ENCODE results near the gene EVI5.
A peak's percentile ranks its signal among the peaks of the same experiment; 100 is the strongest.

Gene EVI5

DNA sequence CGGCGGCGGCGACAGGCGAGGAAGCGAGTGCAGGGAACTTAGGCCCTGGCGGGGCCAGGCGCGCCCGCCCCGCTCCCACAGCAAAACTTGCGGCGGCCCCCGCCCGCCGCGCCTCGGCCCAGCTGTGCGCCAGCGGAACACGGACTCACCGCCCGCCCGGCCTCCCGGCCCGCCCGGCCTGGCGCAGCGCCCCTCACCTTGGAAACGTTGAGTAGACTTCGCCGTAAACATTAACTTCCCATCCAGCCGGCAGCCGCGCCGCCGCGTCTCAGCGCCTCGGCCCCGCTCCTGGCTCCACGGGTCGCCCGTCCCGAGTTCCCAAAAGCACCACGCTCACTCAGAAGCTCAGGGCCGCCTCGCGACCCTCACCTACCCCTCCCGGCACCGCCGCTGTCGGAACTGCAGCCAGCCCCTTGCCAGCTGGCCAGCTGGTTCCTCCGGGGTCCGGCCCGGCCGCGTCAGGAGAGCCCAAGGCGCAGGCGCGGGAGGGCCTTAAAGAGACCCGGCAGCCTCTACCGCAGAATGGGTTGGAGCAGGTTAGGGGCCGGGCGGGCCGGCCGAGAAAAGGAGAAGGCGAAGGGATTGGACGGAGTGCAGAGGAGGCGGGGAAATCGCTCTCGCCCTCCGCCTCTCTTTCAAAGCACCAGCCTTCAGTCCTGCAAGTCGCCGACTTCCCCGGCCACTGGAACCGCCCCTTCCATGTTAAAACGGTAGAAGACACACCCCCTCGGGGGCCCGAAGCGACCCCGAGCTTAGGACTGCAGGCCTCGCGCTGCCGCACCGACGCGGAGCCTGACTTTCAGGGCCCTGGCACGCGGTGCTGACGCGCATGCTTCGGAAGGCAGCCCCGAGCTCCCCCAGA lies at the start of gene EVI5:
TSS of gene EVI5 (minus strand) at position 470 of the 862 bp plus-strand sequence. CDS start 48,562 bp downstream, outside the sequence.
- peak; percentile 92 to 94 for ATAC-seq

DNA sequence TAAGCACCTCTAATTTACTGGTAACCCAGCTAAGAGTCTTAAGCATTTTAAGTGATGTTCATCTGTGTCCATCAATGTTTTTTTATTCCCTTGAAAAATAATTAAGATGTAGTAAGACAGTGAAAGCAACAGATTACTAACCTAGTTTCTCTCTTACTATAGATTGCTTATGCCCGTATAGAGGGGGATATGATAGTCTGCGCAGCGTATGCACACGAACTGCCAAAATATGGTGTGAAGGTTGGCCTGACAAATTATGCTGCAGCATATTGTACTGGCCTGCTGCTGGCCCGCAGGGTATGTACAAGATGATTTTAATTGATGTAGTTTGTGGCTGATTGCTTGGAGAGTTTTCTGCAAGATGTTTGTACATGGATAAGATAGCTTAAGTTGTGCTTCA lies 49.7 kb upstream of the EVI5 start:
- ATAC-seq = no peak

DNA sequence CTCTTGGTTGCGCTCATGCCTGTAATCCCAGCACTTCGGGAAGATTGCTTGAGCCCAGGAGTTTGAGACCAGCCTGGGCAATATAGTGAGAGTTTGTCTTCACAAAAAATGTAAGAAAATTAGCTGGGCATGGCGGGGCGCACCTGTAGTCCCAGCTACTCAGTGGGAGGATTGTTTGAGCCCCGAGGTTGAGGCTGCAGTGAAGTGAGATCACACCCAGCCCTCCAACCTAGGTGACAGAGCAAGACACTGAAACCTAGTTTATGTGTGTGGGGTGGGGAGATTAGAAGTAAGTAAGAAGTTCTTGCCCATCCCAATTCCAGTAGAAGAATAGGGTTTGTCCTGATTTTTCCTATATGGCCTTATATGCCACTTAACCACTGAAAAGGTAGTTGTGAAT lies 48.9 kb upstream of the EVI5 start:
- no peak for ATAC-seq

DNA sequence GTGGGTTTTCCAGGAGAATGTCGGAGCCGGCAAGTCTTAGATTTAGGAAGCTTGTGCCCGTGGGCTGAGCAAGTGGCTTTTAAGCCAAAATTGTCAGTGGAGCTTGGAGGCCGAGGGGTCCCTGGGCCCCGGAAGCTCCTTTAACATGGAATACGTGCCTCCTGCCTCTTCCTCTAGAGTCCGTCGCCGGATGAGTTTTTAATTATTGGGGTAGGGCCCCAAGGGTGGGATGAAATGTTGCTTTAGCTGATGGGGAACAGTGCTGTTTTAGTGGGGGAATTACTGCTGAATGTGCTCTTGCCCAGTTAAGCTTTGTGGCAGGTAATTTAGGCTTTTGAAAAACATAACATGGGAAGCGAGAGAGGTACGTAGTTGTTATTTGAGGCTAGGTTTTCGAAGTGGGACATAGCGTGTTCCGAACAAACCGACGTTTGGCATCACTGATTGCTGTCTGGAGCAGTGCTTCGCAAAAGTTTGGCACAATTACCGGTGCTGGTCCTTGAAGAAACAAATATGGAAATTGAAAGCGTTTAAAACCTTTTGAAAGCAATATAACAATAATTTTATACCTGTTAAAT lies 47.7 kb upstream of the EVI5 start:
- ATAC-seq = no peak

DNA sequence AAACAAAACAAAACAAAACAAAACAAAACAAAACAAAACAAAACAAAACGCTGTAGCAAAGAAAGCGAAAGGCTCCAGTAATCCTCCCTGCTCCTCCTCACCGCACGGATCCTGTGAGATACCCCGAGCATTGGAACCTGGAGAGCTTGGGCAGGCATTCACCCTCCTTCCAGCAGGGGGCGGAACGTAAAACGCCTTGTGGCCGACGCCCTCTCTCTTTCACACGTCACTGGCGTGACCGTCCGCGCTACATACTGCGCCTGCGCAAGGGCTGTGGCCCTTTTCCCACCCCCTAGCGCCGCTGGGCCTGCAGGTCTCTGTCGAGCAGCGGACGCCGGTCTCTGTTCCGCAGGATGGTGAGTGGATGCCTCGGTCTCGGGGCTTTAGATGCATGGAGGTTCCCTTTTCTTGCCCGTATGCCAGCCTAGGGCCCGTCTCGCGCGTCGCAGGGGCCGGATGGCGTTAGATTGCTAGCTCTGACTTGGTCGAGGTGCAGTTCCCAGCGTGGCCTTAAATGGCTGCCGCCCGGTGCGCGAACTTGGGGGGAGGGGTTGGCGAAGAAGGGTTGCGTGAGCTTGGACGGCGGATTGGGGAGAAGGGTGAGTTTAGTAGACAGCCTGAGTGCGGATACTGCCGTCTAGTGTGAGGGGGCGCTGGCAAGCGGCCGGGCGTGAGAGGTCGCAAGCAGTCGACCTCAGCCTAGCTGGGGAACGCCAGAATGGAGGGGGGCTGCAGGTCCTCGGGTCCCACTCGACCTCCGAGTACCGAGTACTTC lies 47.0 kb upstream of the EVI5 start, which contains the start of gene RPL5:
TSS of gene RPL5 (plus strand) at position 279 of the 775 bp plus-strand sequence. CDS start at position 354, 75 bp downstream.
- ATAC-seq = peak; percentile 88 to 90

DNA sequence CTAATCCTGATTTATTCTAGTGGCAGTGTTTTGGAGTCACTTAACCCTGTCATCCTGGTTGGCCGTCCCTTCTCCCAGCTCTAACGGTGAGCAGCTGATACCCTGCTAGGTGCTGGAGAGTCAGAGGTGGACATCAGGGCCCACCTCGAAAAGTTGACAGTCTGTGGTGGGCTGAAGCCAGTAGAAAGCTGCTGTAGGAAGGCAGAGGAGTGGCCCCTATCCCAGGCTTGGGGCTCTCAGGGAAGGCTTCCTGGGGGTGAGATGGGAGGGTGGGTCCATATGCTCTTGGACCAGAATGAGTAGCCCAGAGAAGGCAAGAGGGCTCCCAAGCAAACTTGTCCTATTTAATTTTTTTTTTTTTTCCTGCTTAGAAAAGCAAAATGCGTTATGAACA lies 46.5 kb upstream of the EVI5 start:
- ATAC-seq = no peak

DNA sequence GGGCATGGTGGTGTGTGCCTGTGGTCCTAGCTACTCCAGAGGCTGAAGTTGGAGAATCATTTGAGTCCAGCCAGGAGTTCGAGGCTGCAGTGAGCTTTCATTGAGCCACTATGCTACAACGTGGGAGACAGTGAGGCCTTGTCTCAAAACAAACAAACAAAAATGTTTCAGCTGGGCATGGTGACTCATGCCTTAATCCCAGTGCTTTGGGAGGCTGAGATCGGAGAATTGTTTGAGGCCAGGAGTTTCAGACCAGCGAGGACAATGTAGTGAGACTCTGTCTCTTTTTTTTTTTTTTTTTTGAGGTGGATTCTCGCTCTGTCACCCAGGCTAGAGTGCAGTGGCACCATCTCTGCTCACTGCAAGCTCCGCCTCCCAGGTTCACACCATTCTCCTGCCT lies 41.9 kb upstream of the EVI5 start:
- no peak for ATAC-seq

DNA sequence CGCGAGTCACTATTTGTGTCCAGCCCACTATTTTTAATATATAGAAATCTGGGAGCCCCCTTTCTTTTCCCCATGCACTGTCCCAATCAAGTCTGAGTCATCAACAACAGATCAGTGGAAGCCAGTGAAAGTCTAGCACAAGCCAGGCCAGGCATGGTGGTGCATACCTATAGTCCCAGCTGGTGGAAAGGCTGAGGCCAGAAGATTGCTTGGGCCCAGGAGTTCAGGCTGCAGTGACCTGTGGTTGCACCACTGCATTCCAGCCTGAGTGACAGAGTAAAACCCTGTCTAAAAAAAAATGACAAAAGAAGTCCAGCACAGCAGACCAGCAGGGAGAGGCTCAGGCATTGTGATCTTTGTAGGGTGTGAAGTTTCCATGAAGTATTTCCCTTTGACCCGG lies 38.0 kb upstream of the EVI5 start:
- ATAC-seq = no peak

DNA sequence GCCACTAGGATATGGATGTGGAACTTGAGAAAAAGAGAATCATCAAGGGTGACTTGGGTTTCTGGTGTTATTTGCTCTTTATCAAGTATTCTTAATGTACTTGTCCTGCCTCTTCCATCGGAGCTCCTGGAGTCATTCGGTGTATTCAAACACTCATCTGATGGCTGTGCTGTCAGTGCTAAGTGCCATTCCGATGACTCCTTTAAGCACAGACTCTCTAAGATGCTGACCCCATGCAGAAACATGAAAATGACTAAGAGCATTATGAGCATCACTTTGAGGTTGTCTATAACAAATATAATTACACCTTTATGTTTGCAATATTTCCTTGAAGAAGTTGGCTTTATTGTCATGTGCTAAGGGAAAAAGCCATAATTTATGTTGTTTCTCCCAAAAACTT lies 35.6 kb upstream of the EVI5 start:
- ATAC-seq = no peak

DNA sequence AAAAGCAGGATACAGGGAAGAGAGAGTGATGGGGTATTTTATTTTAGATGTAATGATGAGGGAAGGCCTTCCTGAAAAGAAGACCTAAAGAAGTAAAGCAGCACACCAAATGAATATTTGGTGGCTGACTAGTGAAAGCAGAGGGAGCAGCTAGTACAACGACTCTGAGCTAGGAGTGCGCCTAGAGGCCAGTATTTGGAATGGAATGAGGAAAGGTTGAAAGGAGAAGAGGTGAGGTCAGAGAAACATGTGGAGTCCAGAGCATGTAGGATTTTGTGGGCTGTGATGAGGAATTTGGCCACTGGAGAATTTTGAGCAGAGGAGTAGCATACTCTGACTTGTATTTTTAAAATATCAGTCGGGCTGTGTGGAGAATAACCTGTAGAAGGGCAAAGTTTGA lies 35.1 kb upstream of the EVI5 start:
- ATAC-seq = no peak

DNA sequence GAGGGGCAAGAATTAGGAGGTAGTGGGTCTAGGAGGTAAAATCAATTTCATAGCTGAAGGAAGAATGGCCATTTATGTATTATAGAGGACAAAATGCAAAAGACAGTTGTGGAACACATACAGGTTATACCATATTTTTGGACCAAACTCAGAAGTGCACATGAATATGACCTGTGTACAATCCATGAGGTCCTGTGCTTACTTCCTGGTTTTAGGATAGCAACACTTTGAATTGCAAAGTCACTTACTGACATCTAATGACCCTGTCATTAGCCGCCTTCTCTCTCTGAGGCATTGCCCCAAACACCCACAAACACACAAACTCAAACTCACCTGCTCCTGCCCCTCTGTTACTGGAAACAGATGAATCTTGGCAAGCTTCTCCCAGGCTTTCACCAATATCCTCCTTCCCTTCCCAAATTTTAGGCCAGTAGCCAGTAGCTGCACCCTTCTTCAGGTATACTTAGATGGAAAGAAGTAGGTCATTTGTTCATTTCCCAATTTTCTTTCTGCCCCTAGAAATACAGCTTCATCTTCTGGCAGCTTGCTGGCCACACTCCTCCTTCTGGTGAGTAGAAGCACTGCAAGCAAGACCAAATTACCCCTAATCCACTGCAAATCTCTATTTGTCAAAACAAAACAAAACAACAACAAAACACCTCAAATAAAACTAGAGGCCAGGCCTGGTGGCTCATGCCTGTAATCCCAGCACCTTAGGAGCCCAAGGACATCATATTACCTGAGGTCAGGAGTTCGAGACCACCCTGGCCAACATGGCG lies 33.3 kb upstream of the EVI5 start:
- peak; percentile 30 to 38 for ATAC-seq

DNA sequence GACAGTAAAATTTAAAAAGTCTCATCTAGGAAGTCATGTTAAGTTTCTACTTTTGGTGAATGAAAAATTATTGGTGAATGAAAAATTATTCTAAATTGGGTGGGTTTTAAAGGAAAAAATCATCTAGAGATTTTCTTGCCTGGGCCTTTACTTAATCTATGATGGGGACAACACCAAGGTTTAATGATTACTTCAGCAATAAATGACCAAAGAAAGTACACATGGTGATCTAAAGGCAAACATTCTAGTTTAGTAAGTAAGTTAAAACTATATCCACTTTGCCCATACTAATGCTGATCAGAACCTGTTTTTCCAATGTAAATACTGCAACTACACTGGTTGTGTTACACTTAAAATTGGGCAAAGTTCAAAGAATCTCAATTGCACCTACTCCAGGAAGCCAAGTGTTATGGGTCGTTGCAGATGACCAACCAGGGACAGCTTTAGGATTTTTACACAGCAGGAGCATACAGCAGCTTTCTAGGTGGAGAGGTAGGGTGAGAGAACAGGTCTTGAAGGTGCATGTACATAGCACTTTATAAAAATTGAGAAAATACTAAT lies 32.3 kb upstream of the EVI5 start:
- no peak for ATAC-seq

DNA sequence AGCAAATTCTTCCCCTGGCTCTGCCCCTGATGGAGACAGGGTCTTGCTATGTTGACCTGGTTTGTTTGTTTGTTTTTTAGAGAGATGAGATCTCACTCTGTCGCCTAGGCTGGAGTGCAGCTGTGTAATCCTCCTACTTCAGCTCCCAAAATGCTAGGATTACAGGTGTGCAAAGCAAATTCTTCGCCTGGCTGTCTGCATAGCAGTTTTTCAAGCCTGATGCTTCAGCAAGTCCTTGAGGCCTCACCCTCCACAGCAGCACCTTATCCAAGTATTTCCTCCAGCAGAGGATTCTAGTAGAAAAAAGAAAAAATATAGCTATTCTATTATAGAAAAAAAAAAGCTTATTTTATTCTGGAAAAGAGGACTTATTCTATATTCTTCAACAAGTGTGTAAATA lies 31.8 kb upstream of the EVI5 start:
- no peak for ATAC-seq

DNA sequence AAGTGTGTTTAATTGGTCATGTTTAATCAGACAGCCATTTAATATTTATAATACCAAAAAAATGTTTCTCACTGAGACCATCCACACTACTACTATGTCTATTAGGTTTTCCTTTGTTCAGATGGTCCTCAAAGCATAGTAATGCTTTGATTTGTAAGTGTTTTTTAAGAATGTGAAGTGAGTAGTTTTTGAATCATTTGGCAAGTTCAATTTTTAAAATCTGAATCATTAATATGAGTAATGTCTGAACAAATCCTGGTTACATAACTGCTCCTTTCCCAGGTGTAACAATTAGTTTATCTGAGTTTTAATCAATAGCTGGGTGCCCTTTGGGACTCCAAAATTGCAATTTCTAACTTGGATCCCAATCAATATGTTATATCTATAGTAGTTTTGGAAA lies 23.5 kb upstream of the EVI5 start:
- ATAC-seq = no peak

DNA sequence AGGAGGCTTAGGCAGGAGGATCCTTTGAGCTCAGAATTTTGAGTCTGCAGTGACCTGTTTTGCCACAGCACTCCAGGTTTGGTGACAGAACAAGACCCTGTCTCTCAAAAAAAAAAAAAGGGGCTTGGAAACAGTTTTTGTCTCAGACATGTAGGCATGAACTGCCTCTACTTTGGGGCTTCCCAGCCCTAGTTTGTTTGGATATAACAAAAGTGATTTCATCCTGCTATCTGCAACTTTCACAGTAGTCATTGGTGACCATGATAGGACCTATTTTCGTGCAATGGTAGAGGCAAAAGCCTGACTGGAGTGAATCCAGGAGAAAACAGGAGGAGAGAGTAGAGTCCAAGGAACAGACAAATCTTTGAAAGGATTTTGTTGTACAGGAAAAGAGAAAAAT lies 20.3 kb upstream of the EVI5 start:
- ATAC-seq = no peak

DNA sequence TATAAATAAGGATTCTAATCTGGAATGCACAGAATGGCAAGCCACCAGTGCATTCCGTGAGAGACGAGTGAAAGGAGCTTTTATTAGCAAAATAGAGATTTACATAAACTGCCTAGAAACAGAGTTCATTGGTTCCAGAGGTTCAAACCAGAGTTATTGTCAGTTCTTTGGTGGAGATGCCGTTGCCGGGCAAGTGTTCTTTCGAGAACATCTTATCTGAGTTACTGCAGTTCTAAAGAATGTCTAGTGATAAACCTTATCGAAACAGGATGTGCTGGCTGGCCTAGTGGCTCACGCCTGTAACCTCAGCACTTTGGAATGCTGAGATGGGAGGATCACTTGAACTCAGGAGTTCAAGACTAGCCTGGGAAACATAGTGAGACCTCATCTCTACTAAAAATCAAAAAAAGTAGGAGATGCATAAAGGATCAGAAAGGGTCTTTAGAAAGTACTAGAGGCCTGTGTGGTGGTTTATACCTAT lies 19.9 kb upstream of the EVI5 start:
- peak; percentile 41 to 70 for ATAC-seq

DNA sequence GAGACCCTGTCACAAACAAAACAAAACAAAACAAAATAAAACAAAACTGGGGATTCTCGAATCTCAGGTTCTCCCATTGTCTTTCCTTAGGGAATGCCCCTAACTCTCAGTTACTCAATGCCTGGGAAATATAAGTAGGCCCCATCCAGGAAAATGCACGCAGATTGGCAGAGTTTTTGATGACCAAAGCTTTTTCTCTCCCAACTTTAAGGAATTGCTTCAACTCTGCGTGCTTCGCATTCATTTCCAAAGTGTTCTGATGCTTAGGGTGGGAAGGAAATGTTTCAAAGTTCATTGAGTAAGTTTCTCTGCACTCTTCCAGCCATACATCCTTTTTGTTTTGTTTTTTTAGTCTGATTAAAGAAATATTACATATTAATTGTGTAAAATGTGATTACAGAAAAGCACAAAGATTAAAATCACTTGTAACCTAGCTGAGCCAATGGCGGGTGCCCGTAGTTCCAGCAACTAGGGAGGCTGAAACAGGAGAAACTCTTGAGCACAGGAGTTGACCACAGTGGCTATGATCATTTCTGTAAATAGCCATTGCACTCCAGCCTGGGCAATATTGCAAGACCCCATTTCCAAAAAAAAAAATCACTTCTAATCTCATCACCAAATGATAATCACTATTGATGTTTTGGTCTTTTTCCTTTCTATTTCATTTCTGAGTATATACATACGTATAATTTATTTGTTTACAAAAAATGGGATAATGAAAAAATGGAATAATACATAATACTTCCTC lies 18.4 kb upstream of the EVI5 start:
- no peak for ATAC-seq

DNA sequence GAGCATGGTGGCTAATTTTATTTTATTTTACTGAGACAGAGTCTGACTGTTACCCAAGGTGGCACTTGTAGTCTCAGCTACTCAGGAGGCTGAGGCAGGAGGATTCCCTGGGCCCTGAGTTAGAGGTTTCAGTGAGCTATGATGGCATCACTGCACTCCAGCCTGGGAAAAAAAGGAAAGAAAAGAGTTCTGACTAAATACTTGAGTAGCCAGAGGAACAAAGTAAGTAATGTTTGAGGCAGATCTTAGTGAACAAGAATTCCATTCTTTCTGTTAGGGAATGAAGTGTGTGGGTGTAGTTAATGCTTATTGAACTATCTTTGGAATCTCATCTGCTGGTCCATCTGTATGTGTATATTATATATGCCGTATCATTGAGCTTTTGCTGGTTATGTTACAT lies 13.1 kb upstream of the EVI5 start:
- no peak for ATAC-seq

DNA sequence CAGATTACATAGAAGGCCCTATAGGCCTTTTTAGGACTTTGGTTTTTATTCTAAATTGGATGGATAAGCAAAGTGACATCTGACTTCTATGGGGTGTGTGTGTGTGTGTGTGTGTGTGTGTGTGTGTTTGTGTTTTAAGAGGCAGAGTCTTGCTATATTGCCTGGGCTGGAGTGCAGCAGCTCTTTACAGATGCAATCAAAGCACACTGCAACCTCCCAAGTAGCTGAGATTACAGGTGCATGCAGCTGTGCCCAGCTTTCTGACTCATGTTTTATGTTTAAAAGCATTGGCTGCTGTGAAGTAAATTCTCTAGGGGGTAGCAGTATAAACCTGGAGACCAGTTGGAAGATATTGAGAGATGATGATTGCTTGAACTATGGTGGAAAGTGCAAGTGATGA lies 12.4 kb upstream of the EVI5 start:
- ATAC-seq = no peak

DNA sequence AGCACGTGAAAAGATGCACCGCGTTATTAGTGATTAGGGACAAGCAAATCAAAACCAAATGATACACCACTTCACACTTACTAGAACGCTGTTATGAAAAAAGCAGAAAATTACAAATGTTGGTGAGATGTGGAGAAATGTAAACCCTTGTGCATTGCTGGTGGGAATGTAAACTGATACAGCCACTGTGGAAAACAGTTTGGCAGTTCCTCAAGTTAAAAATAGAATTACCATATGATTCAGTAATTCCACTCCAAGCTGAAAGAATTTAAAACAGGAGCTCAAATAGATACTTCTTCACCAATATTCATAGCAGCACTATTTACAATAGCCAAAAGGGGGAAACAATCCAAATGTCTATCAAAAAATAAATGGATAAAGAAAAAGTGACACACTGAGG lies 10.3 kb upstream of the EVI5 start:
- ATAC-seq = no peak

DNA sequence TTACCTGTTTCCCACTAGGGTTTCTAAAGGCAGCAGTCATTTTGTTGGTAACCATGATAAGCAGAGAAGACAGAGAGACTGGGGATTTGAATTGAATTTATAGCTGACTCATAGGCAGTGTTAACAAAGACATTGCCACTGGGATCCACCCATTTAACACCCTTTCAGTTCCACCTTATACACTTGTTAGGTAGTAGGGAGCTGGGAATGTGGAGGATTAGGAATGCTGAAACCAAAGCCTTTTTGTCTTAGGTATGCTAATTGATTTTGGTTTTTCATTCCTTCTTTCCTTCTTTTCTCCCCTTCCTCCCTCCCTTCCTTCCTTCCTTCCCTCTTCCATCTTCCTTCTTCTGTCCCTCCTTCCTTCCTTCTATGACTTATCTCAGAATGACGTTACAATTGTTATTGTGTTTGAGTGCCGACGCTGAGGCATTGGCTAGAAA lies 7.5 kb upstream of the EVI5 start:
- ATAC-seq = no peak
